Dermis blood vessel endothelial cell (primary cell): ENCODE results near the gene CARD10. TPM values are rescaled to one million over a fixed set of nuclear protein-coding genes. Genes with fewer than 3 reads are reported as not detected.

Experiments
- DNase-seq: peaks from one replicate; pipeline ENCODE4 v3.0.0; 2010
- total RNA-seq: library from RNA; depleted of rRNA; stranded (reverse); fragments of >200 nt; gene quantifications from 2 replicates; pipeline ENCODE4 v1.2.3, GENCODE V29; 2014

CARD10 gene, protein sequence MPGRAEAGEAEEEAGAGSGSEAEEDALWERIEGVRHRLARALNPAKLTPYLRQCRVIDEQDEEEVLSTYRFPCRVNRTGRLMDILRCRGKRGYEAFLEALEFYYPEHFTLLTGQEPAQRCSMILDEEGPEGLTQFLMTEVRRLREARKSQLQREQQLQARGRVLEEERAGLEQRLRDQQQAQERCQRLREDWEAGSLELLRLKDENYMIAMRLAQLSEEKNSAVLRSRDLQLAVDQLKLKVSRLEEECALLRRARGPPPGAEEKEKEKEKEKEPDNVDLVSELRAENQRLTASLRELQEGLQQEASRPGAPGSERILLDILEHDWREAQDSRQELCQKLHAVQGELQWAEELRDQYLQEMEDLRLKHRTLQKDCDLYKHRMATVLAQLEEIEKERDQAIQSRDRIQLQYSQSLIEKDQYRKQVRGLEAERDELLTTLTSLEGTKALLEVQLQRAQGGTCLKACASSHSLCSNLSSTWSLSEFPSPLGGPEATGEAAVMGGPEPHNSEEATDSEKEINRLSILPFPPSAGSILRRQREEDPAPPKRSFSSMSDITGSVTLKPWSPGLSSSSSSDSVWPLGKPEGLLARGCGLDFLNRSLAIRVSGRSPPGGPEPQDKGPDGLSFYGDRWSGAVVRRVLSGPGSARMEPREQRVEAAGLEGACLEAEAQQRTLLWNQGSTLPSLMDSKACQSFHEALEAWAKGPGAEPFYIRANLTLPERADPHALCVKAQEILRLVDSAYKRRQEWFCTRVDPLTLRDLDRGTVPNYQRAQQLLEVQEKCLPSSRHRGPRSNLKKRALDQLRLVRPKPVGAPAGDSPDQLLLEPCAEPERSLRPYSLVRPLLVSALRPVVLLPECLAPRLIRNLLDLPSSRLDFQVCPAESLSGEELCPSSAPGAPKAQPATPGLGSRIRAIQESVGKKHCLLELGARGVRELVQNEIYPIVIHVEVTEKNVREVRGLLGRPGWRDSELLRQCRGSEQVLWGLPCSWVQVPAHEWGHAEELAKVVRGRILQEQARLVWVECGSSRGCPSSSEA
- 55.8 and 61.6 TPM in 2 replicates for total RNA-seq

DNA sequence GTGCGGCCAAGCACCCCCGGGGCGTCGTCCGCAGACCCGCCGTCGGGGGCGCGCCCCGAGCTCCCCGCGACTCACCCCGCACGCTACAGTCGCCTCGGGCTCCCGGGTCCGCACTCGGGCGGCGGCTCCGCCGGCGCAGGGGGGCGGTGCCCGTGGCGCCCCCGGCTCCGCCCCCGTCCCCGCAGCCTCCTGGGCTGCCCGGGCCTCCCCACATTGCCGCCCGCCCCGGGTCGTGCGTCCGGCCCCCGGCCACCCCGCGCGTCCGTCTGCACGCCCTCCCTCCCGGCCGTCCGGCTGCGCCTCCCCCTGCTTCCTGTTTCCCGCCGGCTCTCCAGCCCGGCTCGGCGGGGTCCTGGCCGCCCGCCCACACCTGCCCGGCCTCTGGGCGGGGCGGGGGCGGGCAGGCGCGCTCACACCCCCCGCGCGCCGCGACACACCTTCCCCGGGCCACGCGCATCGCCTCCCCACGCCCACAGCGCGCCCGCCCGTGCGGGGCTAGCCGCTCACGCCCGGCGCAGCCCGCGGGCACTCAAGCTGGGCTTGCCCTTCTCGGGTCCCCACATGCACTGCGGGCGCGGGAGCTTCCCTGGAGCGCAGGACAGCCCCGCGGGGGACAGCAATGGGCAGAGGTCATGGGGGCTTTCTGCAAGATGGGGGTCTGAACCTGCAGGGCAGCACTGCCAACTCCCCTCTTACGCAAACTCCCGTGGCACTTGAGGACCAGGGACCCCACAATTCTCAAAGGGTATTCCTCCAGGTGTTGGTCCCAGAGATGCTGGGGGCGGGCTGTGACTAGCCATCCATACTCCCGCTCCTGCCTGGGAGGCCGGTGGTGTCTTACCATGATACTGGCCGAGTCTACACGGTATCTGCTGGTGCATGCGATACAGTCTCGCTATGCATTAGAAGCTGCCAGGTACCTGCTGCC is at the start of gene CARD10:
CARD10 (minus strand) TSS at position 148 of the 928 bp plus-strand sequence. CDS start 215 bp downstream, outside the sequence.
- peak; percentile 48 for DNase-seq

DNA sequence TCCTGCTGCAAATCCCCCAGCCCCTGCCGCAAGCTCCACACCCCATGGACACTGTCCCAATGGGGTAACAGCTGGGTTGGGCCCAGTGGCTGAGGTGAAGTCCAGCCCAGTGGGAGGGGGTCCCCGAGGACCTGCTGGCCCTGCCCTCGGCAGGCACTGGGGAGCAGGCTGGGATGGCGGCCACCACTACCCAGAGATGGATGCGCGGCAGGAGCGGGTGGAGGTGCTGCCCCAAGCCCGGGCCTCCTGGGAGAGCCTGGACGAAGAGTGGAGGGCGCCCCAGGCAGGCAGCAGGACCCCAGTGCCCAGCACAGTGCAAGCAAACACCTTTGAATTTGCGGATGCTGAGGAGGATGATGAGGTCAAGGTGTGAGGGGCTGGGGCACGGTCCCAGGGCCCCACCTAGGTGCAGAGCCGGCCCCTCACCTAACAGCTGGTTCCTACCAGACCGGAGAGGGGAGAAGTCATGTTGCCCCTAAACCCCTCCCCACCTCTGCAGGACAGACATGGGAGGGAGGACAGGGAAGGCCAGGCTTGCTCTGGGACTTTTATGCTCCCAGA is 49.3 kb upstream of the CARD10 start:
- DNase-seq: no peak

DNA sequence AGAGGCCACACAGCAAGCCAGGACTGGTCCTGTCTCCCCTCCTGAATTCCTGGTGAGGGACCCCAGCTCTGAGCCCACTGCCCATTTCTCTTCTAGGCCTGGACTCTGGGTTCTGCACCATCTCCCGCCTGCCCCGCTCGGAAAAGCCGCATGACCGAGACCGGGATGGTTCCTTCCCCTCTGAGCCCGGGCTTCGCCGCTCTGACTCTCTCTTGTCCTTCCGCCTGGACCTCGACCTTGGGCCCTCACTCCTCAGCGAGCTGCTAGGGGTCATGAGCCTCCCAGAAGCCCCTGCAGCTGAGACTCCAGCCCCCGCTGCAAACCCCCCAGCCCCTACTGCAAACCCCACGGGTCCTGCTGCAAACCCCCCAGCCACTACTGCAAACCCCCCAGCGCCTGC is 48.8 kb upstream of the CARD10 start:
- DNase-seq: no peak

DNA sequence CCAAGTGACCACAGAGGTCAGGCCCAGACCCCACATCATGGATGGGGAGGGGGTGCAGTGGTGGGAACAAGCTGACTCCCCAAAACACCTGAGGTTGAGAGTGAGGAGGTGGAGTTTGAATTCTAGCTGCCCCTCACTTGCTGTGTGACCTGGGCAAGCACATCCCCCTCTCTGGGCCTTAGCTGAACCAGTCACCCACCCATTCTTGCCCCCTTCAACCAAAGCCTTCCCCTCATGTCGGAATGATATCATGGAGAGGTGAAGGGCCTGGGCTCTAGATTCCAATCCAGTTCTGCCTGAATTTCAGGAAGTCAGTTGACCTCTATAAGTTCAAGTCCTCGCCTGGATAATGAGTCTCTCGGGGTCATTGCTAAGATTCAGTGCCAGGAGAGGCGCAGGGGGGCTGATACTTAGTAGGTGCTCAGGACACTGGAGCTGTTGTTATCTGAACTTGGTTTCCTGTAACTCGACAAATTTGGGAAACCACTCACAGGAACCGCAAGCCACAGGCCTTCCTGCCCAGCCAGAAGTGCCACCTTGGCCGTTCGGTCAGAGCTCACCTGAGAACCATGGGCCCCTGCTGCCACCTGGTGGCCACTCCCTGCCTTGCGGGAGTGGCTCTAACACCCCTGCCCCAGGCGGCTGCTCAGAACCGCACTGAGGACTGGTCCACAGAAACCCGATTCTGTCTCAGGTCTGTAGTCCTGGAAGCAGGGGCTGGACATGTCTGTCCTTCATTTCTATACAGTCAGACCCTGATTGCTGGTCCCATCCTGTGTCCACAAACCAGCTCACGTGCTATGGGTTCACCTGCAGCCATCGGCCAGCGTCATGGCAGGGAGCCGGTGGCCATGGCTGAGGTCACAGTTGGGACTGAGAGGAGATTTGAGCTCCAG is 47.9 kb upstream of the CARD10 start:
- DNase-seq: peak; percentile 78

DNA sequence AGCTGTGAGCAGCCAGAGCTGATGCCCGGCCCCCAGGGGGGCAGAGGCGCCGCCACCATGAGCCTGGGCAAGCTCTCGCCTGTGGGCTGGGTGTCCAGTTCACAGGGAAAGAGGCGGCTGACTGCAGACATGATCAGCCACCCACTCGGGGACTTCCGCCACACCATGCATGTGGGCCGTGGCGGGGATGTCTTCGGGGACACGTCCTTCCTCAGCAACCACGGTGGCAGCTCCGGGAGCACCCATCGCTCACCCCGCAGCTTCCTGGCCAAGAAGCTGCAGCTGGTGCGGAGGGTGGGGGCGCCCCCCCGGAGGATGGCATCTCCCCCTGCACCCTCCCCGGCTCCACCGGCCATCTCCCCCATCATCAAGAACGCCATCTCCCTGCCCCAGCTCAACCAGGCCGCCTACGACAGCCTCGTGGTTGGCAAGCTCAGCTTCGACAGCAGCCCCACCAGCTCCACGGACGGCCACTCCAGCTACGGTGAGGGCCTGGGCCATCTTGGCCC is 47.2 kb upstream of the CARD10 start:
- DNase-seq: no peak

DNA sequence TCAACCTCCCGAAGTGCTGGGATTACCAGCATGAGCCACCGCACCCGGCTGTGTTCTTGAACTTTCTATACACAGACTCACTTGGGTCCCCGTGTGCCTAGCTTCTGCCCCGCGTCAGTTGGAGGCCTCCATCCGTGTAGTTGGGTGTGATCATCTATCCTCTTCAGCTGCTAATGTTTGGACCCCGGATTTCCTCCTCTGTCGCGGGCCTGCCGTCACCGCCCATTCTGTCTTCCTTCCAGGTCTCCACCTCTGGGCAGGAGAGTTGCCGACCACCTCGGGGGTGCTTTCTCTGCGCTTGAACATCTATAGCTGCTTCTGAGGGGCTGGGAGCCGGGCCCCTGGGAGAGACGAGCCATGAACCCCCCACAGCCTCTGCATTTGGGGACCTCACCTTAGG is 46.6 kb upstream of the CARD10 start:
- no peak for DNase-seq

DNA sequence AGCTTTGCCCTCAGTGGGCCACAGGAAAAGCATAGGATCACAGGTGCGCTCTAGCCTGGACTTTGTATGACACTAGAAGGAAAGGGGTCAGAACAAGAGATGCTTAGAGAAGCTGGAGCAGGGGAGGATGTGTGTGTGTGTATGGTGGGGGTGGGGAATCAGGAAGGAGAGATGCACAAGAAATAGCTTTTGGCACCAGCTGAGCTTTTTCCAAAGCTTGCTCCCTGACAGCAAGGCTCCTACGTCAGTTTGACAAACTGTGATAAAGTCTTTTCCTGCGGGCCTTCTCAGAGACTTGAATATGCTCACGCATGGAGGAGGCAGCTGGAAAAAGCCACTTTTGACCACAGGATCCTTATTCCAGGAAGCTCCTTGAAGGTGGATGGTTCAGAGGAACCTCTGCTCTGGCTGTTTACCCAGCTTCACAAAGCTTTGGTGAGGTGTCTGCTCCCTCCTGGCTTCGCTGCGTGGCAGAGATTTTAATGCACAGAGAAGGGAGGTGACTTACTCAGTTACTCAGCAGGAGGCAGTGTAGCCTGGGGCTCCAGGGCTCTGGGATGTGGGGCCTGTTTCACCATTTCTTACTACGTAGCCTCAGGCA is 45.0 kb upstream of the CARD10 start:
- peak; percentile 56 for DNase-seq

DNA sequence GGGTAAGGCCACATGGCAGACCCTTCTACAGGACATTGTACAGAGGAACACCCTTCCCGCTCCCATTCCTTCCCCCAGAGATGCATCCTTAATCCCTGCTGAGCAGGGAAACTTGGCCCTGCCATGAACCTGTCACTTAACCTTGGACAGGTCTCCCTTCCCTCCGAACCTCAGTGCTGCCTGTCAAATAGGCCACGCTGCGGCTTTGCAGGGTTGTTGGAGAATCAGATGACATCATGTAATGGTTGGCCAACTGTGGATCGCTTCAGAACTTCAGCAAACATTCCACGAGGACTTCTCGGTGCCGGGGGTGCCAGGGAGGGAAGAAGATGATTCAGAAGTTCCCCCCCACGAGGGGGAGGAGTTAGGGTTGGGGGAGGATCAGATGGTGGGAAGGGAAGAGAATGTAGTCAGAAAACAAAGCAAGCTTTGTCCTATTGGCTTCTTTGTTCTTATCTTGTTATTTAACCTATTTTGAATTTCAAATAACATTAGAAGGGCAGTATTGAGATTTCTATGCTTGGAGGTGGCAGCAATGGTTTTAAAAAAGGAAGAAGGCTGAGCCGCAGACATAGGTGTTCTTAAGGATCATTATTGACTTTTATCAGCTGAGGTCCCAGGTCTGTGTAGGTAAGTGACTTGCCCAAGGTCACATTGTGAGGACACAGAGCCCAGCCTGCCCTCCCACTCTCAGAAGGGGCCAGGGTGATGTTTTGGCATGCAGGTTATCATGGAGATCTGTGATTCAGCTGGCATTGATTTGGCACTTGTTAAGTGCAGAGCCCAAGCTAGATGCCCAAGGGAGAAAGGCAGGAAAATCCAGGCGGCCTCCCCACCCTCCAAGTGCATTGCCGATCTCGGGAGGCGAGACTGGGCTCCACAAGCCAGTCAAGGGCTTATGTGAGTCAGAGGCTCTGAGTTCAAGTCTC is 44.2 kb upstream of the CARD10 start:
- DNase-seq: peak; percentile 82

DNA sequence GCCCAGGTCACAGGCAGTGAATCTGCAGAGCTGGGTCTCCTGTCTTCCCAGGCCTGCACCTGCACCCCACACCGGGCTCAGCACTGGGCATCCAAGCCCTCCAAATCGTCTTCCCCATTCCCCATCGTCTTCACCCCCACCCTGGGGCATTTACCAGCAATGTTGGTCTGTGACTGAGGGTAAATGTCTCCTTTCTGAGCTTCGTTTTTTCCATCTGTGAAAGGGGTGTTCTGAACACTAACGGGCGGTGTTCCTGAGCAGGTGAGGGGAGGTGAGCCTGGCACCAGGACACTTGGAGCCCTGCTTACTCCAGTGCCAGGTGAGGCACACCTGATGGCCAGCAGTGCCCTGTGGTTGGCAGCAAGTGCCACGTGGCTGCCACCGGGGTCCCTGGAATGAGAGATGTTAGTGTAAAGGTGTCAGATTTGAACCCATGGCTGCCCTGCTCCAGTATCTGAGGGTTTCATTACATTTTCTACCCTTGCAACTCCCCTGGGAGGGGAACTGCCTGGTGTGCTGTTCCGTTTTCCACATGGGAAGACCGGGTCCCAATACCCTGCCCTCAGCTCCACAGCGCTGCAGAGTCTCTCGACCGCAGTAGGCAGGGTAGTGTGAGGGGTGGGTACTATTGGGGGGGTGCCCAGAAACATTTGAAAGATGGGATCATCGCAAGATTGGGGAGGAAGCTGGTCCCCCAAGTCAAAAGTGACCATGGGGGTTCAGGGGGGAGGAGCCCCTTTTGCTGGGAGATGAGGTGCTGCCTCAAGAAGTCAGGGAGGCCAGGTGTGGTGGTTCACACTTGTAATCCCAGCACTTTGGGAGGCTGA is 43.0 kb upstream of the CARD10 start:
- no peak for DNase-seq

DNA sequence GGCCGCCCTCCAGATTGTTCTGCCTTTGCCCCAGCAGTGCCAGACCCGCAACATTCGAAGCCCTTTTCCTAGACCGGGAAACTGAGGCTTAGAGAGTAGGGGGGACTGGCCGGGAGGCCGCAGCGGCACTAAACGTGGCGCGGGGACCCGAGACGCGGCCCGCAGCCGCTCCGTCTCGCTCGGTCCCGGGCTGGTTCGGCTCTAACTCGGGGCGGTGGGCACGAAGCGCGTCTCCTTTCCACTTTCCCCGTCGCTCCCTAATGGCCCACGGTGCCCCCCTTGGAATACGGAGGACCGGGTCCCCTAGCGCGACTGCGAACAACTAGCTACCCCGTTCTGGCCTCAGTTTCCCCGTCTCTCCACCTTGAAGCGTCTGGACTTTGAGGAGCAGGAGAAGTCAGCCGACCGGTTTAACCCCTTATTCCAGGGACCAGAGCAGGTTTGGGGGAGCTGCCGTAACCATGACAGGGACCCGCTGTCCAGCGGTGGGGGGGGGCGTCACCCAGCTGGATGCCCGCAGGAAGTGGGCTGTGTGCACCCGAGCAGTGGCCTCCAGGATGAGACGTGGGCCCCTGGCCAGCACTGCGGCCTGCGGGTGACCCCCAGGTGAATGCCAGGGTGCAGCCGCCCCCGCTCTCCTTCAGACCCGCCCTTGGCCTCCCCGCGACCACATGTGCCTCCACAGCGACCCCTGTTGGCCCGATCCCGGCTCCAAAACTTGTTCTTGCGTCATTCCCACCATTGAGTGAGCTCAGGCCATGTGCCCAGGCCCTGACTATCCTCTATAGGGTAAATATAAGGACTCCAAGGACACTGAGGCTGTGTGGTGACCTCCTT is 42.2 kb upstream of the CARD10 start:
- DNase-seq: peak; percentile 94

DNA sequence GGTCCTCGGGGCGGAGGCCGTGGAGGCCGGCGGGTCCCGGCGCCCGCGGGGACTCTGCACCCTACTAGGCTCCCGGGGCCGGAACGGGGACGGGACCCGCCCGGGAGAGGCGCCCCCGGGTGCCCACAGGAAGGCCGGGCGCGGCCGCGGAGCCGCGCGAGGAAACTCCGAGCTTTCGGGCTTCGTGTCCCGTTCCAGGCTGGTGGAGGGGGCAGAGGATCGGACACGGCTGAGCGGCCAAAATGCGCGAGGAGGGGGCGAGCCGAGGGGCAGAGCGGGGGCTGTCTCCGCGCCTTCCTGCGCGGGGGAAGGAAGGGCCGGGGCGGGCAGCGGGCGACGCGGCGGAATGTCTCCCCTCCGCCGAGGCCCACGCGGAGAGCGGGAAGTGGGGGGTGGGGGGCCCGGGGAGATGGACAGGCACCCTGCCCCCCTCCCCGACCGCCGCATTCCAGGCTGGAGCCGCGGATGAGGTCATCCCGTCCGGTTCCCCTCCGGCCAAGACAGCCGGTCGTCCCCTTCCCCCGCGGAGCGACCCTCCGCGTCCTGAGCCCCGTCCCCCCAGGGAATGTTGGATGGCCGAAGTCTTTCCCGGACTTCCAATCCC is 41.5 kb upstream of the CARD10 start:
- DNase-seq: peak; percentile 74

DNA sequence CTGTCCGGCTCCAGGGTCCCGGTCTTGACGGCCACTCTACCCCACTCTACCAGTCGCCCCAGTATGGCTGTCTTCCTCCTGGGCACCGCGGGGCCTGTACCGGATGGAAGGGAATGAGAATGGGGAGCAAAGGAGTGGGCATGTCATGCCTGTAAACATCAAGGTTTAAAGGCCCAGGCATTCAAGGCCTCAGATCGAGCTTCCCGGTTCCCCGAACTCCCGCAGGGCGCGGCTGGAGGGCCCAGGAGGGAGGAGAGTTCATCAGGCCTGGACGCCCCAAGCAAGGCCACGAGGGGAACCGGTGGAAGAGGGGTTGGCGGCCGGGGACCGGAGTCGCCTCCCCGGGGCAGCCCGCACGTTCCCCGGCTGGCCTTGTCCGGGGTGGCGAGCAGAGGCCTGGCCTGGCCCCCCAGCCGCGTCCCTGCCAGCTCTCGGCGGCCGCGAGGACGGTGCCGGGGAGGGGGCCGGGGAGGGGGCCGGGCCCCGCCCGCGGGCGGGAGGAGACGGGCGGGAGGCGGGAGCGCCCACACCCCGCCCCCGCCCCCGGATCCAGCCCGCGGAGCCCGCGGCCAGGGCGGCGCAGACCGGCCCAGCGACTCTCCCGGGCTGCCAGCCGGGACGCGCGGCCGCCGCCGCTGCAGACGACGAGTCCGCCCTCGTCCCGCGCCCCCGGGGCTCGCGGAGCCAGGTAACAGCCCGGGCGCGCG is 40.8 kb upstream of the CARD10 start, which contains the start of gene CDC42EP1:
CDC42EP1 (plus strand) TSS at position 580 of the 707 bp plus-strand sequence. CDS start 5,870 bp downstream, outside the sequence.
- peak; percentile 58 for DNase-seq

DNA sequence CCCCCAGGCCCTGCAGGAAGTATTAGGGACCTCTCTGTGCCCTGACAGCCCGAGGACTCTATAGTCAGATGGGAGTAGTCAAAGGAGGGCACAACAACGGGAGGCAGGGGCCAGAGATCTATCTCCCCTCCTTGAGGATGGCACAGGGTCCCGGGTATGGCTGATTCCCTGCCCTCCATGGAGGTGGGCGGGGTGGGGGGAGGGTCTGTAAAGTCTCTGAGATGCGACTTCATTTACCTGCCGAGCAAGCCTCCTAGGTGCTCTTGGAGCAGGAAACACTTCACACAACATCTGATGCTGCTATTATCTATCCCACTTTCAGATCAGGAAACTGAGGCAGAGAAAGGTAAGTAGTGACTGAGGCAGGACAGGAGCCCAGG is 40.3 kb upstream of the CARD10 start:
- no peak for DNase-seq

DNA sequence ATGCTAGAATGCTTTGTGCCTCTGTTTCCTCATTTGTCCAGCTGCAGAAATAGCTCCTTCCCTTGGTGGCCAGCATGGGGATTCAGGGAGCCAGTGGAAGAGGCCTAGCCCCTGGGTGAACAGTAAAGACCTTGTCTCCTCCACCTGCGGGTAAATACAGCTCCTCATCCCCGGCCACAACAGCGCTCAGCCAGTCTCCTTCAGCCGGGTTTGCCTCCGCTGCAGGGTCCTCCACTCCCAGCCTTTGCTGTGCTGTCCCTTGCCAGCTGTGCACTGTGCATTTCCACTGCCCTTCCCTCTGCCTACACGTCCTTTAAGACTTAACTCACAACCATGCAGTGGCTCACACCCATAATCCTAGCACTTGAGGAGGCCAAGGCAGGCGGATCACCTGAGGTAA is 39.6 kb upstream of the CARD10 start:
- no peak for DNase-seq

DNA sequence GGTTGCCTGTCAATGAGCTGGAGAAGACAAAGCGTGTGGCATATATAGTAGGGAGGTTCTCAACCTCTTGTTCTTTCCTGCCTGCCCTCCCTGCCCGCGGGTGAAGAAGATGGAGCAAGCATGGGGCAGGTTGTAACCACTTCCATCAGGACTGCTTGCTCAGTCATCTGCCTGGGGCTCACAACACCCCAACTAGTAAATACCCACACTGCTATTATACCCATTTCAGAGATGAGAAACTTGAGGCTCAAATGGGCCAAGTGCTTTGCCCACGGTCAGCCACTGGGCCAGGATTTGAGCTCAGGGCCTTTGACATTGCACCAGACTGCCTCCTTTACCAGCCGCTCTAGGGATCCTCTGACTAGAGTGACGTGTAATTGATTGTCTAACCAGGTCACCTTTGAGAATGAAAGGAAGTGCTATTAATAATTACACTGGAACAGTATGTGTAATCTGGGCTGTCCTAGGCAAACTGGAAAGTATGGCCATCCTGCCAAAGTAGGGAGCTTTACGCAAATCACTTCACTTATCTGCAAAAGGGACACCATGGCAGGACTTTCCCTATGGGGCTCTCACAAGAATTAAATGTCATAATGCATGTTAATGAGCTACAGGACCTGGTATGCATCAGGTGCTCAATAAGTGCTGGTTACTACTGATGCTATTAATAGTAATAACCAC is 38.2 kb upstream of the CARD10 start:
- DNase-seq: peak; percentile 77
